ENCODE data around the gene EFNA4.

EFNA4 gene

DNA sequence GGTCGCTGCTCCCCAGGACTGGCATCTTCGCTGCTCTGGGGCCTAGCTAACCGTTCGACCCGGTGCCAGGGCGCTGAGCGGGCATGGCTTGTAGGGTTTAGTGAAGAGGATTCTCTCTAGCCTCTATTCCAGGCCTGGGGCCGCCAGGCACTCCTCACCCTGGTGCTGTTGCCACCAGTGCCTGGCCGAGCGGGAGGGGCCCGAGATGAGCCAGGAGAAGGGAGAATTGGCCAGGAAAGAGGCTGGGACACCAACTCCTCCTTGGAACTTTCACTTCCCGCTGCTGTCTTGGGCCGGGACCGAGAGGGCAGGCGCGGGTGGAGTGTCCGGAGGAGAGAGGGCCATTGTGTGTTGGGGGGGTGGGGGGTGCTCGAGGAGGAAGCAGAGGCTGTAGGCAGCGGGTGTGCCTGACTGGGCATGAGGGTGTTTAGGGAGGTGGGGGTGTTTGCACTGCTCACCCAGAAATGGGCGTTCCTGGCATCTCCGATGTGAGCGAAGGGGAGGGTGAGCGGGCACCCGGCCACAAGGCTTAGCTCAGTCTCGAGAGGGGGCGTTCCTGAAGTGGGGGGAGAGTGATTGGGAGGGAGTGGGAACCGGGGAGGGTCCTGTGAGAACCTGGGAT lies 11.7 kb upstream of the EFNA4 start:
- no peak for DNase-seq (ENCODE audit: low read depth in 2 of 2)

DNA sequence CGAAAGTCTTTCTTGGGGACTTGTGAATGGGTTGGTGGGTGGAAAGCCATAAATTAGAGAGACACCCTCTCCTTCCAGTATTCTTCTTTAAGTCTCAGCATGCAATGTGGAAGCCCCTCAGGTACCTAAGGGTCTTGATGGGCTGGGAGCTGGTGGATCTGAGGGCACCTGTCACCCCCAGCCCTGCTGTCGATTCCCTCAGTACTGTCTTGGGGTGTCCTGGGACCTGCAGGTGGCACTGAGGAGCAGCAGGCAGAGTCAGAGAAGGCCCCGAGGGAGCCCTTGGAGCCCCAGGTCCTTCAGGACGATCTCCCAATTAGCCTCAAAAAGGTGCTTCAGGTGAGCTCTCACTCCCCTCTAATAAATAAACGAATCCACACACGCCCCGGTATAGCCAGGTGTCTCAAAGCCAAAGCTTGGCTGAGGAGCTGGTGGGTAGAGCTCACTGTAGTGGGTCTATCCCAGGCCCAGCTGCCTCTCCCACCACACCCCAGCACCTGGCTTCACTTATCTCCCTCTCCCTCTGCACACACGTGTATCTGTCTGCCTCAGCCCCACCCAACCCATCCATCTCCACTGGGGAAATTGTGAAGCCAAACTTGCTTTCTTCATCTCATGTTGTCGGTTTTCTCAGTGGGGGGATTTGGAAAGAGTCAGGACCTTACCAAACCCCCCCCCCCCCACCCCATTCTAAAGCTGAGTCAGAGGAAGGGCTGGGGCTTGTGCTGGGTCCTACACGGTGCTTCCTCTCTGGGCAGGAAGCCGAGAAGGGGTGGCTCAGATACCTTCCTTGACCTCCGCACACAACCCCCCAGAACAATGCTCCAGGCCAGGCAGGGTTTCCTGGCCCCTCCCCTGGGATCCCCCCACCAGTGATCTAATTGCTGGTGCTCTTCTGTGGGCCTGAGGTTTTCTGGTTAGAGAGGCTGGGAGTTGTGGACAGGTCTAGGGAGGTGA lies 10.8 kb upstream of the EFNA4 start:
- no peak for DNase-seq (ENCODE audit: low read depth in 2 of 2)

DNA sequence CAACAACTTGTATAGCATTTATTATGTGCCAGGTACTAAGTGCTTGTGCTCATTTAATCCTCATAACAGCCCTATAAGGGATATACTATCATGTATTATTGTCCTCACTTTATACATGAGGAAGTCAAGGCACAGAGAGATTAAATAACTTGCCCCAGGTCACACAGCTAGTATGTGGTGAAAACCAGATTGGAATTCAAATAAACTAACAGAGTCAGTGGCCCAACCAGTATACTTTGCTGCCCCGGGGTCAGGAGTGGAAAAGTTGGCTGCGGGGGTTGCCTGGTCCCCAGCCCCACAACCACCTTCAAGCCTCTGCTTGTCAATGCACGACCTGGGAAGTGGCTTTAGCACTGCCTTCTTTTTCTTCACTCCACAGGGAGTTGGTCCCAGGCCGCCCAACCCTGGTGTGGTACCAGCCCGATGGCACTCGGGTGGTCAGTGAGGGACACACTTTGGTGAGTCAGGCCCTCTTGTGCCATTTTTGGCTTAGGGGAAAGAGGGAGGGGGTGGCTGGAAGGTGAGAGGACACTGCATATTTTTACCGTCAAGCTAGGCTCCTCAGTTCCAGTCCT lies 9.9 kb upstream of the EFNA4 start:
- no peak for DNase-seq (ENCODE audit: low read depth in 2 of 2)

DNA sequence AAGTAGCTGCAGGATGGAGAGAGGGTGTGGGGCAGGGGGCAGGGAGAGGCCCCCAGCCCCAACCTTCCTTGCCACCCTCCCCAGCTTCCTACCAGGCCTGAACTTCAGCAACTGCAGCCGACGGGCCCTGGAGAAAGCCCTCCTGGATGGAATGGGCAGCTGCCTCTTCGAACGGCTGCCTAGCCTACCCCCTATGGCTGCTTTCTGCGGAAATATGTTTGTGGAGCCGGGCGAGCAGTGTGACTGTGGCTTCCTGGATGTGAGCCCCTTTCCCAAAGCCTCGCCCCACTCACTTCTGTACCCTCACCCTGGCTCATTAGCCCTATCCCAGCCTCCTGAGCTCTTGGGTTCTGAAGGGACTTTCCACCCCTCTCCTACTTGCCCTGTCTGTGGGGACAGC lies 6.4 kb upstream of the EFNA4 start:
- DNase-seq (ENCODE audit: low read depth in 2 of 2): no peak

DNA sequence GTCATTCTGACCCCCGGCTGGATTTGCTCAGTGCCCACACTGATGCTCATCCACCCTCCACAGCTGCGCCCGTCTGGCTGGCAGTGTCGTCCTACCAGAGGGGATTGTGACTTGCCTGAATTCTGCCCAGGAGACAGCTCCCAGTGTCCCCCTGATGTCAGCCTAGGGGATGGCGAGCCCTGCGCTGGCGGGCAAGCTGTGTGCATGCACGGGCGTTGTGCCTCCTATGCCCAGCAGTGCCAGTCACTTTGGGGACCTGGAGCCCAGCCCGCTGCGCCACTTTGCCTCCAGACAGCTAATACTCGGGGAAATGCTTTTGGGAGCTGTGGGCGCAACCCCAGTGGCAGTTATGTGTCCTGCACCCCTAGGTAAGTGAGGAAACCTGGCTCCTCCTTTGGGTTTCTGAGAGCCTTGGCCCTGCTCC lies 5.7 kb upstream of the EFNA4 start:
- DNase-seq (ENCODE audit: low read depth in 2 of 2): no peak

DNA sequence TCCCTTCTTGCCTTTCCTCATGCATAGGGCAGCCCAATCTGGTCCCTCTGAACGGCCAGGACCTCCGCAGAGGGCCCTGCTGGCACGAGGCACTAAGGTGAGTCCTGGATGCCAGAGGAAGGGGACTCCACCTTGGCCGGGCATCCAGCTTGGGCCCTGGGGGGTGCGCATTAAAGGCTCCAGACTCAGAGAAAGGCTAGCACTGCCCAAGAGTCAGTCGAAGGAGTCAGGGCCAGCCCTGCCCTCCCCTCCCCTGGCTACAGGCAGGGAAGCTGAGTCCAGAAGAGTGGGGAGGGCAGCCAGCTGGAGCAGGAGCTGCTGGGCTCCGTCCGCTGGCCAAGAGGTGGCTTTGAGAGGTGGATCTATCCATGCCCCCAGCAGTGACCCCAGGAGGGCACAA lies 2.8 kb upstream of the EFNA4 start:
- DNase-seq (ENCODE audit: low read depth in 2 of 2): no peak

DNA sequence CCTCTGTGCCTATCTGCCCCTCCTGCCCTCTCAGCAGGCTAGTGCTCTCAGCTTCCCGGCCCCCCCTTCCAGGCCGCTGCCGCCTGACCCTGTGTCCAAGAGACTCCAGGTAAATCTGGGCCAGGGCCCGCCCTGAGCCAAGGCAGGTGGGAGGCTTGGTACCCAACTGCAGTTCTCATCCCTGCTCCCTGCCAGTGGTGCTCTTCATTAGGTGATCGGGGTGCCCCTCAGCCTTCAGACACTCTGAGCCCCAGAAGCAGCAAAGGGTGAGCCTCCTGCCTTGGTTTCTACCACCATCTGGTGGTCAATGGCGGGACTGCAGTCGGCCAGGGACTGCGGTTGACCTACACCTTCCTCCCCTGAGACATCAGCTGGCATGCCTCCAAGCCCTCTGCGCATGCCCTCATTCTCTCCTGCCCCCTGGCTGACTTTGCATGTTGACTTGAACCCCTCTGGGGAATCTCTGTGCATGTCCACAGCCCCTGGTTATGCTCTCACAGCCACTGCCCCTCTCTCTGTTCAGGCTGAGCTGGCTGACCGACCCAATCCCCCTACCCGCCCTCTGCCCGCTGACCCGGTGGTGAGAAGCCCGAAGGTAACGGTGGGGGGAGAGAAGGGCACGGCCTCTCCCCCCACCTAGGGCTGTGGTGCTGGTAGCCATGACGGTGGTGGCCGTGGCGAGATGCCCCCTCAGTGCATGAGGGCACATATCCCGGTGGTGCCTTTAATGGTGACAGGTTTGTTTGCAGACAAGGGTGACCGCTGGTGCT lies 2.0 kb upstream of the EFNA4 start:
- peak in 1 of 2 experiments; percentile 51 for DNase-seq (ENCODE audit: low read depth in 2 of 2)

DNA sequence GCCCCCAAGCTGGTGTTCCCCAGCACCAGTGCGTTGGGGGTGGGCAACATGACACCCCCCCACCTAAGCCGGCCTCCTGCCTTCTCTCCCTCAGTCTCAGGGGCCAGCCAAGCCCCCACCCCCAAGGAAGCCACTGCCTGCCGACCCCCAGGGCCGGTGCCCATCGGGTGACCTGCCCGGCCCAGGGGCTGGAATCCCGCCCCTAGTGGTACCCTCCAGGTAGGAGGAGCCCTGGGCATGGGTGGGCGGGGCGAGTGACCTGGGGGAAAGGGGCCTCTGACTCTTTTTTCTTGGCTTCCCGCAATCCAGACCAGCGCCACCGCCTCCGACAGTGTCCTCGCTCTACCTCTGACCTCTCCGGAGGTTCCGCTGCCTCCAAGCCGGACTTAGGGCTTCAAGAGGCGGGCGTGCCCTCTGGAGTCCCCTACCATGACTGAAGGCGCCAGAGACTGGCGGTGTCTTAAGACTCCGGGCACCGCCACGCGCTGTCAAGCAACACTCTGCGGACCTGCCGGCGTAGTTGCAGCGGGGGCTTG lies 1.3 kb upstream of the EFNA4 start:
- DNase-seq (ENCODE audit: low read depth in 2 of 2): no peak

DNA sequence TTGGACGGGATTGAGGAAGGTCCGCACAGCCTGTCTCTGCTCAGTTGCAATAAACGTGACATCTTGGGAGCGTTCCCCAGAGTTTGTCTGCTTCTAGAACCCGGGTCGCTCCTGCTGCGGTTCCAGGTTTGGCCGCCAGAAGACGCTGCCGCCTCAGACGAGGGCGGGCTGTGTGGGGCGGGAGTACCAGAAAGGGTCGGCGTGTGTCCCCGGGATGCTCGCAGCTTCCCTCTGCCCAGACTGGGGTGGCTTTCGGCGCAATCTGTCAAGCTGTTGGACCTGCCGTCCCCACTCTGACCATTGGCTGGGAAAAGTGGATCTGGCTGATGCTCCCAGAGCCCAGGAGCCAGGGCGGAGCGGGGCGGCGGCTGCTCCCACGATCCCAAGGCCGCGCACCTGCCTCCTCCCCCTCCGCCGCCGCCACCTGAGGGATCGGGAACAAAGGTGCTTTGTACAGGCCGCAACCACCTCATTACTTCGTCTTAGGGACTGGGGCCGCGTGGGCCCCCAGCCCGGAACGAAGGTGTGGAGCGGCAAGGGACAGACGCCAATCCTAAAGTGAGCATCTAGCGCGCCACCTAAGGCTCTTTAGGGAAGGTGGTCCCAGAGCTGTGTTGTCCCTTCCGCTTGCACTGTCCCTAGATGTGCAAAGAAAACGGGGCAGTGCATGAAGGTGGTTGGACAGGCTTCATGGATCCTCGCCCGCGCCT lies 683 bp upstream of the EFNA4 start:
- DNase-seq (ENCODE audit: low read depth in 2 of 2): no peak

DNA sequence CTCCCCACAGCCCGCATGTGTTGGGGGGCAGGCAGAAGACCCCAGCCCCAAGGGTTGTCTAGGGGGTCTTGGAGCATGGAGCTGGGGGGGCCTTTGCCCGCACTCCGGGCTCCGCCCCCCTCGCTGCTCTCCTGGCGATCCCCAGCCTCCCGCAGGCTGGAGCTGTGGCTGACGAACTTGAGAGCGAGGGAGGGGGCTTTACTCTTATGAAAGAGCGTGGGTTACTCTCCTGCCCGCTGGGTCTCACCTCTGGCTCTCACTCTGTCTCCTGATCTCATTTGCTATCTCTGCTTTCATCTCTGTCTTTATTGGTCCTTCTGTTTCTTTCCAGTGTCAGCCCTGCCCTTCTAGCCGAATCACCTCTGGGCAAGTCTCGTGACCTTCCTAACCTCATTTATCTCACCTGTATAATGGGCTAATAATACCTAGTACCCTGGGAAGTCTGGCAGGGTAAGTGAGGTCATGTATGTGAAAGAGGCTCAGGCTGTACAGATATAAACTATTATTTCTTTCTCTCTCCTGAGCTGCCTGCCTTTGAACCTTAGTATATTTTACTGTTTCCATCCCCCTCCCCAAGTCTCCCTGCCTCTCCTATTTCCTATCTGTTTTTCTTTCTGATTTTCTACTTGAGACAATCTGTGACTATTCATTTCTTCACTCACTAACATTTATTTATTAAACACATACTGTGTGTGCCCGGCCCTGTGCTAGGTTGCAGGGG lies 731 bp downstream of the EFNA4 start:
- no peak for DNase-seq (ENCODE audit: low read depth in 2 of 2)

DNA sequence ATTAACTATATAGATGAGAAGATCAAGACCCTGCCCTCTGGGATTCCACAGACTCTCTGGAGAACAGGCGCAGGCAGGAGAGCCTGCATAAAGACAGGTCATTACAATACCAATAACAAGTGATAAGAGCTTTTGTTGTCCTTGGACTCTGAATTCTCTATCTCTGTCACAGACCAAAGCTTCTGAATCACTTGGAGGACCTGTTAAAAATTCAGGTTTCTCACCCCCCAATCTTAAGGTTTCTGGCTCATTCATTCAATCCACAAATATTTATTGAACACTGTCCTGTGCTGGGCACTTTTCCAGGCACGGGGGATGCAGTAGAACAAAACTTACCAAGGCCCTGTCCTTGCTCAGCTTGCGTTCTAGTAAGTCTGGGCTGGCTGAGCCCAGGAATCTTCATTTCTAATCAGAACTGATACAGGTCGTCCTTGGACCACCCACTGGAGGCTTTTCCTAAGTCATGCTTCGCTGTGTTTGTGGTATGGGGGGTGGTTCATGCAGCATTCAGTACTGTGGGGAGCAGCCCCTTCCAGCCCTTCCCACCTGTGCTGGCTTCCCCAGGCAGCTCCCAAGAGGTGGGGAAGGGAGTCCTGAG lies 1.4 kb downstream of the EFNA4 start:
- DNase-seq (ENCODE audit: low read depth in 2 of 2): no peak

DNA sequence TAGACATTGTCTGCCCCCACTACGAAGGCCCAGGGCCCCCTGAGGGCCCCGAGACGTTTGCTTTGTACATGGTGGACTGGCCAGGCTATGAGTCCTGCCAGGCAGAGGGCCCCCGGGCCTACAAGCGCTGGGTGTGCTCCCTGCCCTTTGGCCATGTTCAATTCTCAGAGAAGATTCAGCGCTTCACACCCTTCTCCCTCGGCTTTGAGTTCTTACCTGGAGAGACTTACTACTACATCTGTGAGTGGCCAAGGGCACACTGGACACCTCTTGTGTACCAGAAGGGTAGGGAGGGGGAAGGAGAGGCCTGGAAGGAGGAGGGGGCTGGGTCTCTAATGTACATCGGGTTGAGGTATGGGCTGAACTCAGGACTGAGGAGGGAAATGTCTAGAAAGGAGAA lies 3.2 kb downstream of the EFNA4 start:
- DNase-seq (ENCODE audit: low read depth in 2 of 2): no peak

DNA sequence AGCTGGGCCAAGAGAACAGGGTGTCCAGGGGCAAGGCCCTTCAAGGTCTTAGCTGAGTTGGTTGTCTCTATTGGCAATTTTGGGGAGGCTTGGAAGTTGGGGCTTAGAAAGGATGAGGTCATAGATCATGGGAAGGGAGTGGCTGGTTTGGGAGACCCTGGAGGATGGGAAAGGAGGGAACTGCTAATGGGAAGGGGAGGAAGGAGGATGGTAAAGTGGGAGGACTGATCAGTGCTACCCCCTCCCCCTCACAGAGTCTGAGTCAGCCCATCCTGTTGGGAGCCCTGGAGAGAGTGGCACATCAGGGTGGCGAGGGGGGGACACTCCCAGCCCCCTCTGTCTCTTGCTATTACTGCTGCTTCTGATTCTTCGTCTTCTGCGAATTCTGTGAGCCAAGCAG lies 5.1 kb downstream of the EFNA4 start:
- no peak for DNase-seq (ENCODE audit: low read depth in 2 of 2)

DNA sequence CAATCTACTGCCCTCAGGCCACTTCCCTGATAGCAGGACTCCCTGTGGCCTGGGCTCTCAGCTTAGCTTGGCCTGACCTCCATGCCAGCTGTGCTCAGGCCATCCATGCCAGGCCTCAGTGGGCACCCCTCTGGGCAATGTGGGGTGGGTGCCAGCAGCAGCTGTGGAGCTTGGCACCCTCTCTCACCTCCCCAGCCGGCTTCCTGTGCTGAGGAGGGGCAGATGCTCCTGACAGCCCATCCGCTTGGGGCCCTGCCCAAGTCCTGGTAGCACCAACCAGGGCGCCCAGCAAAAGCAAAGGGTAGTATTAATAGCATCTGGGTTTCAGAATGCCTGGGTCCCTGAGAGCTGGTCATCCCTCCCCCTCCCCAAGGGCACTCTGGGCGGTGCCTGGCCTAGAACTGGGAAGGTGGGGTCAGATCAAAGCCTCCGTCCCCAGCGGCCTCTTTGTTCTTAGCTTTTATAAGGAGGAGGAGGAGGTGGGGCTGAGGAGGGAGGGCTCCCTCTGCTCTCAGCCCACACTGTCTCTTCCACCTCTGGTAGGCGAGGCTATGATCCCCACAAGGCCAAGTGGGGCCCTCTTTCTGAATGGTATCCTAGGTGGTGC lies 6.1 kb downstream of the EFNA4 start:
- DNase-seq (ENCODE audit: low read depth in 2 of 2): no peak

DNA sequence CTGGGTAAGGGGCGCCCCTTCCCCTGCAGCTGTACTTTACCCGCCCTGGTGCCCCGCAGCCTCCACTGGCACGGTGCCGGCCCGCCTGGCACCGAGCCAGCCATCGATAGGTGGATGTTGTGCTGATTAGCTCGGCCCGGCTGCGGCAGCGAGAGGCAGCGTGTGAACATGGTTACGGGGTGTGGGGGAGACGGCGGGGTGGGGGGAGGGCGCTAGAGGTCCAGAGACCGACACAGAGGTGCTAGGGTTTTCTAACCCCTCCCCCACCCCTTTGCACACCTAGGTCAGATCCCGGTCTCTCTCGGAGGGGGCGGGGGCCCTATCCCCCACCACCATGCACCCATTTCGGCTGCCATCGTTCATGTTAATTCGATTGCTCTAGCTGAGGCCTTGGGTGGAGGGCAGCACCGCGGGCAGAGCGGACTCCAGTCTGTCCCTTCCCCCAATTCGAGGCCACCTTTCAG lies 6.7 kb downstream of the EFNA4 start:
- DNase-seq (ENCODE audit: low read depth in 2 of 2): no peak

DNA sequence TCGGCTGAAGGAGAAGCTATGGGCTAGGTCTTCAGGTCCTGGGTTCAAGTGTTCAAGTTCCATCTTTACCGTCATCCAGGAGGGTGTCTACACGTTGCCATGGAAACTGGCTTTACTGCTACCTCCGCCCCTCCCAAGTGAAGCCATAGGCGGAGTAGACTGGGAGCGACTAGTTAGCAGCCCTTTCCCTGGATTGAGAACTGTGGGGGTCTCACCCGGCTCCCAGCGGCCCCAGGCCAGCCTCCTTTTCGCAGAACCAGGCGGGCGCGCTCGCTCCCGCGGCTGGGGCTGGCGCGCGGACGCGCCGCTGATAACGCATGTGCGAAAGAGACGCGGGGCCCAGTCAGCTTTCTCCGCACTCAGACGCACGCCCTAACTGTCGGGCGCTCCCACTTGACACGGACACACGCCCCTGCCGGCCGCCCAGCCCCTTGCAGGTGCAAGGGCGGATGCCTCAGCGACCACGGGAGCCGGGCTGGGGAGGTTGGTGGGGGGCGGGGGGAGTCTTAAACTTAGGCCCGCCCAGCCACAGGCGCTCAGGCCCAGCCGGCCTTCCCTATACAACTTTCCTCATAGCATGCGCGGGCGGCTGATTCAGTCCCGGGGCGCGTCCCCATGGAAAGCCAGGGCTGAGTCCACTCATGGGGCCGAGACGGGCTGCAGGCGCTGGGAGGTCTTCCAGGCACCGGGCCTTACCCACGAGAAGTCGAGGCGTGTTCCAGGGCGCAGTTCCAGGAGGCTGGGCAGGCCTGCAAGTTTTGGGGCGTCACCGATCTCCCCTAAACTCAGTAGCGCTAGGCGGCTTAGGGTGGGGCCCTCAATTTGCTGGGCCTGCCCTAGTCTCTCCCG lies 7.4 kb downstream of the EFNA4 start:
- no peak for DNase-seq (ENCODE audit: low read depth in 2 of 2)

DNA sequence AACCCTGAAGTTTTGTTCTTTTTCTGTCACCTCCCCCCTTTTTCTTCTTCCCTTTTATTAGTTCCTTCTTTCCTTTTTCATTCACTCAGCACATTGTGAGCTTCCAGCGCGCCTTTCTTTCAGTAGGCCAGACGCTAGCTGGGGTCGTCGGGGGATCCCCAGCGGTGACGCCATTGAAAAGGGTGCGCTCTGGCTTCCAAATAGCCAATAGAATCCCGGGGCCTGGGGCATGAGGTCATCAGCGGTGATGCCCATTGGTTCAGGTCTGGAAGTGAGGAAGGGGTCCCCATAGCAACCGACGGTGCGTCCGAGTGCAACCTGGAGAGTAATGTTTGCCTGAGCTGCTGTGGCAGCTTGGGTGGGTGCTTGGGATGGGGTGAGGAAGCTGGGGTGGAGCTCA lies 8.2 kb downstream of the EFNA4 start:
- no peak for DNase-seq (ENCODE audit: low read depth in 2 of 2)

DNA sequence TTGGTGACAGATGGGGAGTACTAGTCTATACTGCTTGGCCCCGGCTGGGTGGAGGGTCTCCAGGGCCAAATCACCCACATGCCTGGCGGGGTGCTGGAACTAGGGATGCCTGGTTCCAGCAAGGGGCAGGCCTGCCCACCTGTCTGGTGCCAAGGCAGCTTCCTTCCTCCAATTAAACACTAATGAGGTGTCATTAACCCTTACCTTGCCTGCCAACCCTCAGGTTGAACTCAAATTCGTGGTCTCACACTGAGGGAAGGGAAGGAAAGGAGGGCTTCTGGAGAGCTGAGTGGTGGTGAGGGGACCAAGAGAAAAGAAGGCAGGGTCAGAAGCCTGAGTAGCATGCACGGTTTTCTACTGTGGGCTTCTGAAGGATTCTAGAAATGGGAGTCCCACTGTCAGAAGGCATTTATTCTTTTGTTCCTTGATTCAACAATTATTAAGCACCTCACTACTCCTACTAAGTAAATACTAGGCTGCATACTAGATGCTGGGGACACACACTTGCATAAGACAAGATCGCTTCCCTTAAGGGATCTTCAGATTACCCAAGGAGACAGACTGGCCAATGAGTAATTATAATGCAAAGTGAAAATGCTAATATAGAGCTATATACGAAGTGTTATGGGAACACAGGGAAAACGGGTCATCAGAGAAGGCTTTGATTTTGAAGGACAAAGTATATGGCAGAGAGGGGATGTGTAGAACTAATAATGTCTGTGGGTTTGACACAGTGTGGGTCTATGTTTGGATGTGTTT lies 9.2 kb downstream of the EFNA4 start:
- no peak for DNase-seq (ENCODE audit: low read depth in 2 of 2)
